Tibial nerve (tissue), 3 donors: ENCODE results near the gene TTC33.

Experiments
- POLR2A ChIP-seq, 2 donors: fragments of 450-650 bp; IDR thresholded peaks; one replicate each; pipeline ENCODE4 v1.6.1; 2017; ENCODE audit warnings: antibody characterized with exemption in 2 of 2, mild to moderate bottlenecking in 2 of 2, moderate library complexity in 2 of 2
- TF ChIP-seq, protein P1 (sequence below), 5 experiments: fragments of 200-600 bp in 3 of 5; fragments of 450-650 bp in 2 of 5; sonication (generic) in 3 of 5; IDR thresholded peaks; one replicate each; pipeline ENCODE4 v1.5.1; 2016 to 2019; ENCODE audit warnings: antibody characterized with exemption in 5 of 5, mild to moderate bottlenecking in 3 of 5, moderate library complexity in 2 of 5

- TF ChIP-seq, protein P1, sequence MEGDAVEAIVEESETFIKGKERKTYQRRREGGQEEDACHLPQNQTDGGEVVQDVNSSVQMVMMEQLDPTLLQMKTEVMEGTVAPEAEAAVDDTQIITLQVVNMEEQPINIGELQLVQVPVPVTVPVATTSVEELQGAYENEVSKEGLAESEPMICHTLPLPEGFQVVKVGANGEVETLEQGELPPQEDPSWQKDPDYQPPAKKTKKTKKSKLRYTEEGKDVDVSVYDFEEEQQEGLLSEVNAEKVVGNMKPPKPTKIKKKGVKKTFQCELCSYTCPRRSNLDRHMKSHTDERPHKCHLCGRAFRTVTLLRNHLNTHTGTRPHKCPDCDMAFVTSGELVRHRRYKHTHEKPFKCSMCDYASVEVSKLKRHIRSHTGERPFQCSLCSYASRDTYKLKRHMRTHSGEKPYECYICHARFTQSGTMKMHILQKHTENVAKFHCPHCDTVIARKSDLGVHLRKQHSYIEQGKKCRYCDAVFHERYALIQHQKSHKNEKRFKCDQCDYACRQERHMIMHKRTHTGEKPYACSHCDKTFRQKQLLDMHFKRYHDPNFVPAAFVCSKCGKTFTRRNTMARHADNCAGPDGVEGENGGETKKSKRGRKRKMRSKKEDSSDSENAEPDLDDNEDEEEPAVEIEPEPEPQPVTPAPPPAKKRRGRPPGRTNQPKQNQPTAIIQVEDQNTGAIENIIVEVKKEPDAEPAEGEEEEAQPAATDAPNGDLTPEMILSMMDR (IDR thresholded peaks at IDR 0.05), result no peak
- TF ChIP-seq POLR2A (IDR thresholded peaks at IDR 0.05), result no peak
Measured at GRCh38 chr5:40720069-40720468, 35.7 kb downstream of the TTC33 start.
